Heart left ventricle (tissue), 16 donors: ENCODE measurements around the gene FAM184A. TPM values are rescaled to one million over a fixed set of nuclear protein-coding genes. Genes with fewer than 3 reads are reported as not detected.

Experiments used
- ATAC-seq, 4 donors: fragments of 200-7000 bp; cut with Tn5 transposase; one replicate each; pipeline ENCODE4 v1.9.1; 2020 to 2022; ENCODE audit warnings: moderate library complexity in 4 of 4, mild to moderate bottlenecking in 3 of 4, moderate number of reproducible peaks in 1 of 4
- DNase-seq, 5 donors: peaks; one replicate each; pipeline ENCODE4 v3.0.0-alpha.2; 2020
- H3K27ac ChIP-seq, 12 donors: fragments of 200-600 bp; sonication (generic) in 4 of 12; one replicate each; pipeline versions ENCODE4 v1.5.0 to v1.8.0; 2016 to 2022; ENCODE audit warnings: mild to moderate bottlenecking in 2 of 12
- H3K27me3 ChIP-seq, 9 donors: fragments of 200-600 bp; sonication (generic) in 2 of 9; one replicate each; pipeline versions ENCODE4 v1.5.1 to v1.8.0; 2016 to 2022; ENCODE audit warnings: mild to moderate bottlenecking in 3 of 9
- H3K36me3 ChIP-seq, 9 donors: fragments of 200-600 bp; sonication (generic) in 2 of 9; one replicate each; pipeline versions ENCODE4 v1.5.0 to v1.8.0; 2018 to 2022; ENCODE audit warnings: mild to moderate bottlenecking in 2 of 9
- H3K4me1 ChIP-seq, 12 donors: fragments of 200-600 bp; sonication (generic) in 4 of 12; one replicate each; pipeline versions ENCODE4 v1.5.0 to v1.8.0; 2016 to 2022; ENCODE audit warnings: mild to moderate bottlenecking in 3 of 12
- H3K4me3 ChIP-seq, 12 donors: fragments of 200-600 bp; sonication (generic) in 4 of 12; one replicate each; pipeline versions ENCODE4 v1.5.0 to v1.8.0; 2017 to 2022; ENCODE audit warnings: mild to moderate bottlenecking in 9 of 12, moderate library complexity in 4 of 12
- H3K9me3 ChIP-seq, 12 donors: fragments of 200-600 bp; sonication (generic) in 4 of 12; one replicate each; pipeline versions ENCODE4 v1.5.0 to v1.8.0; 2016 to 2022; ENCODE audit warnings: mild to moderate bottlenecking in 1 of 12
- CTCF ChIP-seq, 12 donors: fragments of 200-600 bp; sonication (generic) in 4 of 12; IDR thresholded peaks; one replicate each; pipeline versions ENCODE4 v1.5.0 to v1.8.0; 2018 to 2022; ENCODE audit warnings: antibody characterized with exemption in 12 of 12, mild to moderate bottlenecking in 5 of 12
- POLR2A ChIP-seq, 2 donors: fragments of 450-650 bp; IDR thresholded peaks; one replicate each; pipeline ENCODE4 v1.6.1; 2017; ENCODE audit warnings: antibody characterized with exemption in 2 of 2, mild to moderate bottlenecking in 2 of 2, moderate library complexity in 2 of 2
- WGBS, 4 donors: extraction: QIAGEN DNeasy Blood & Tissue Kit in 2 of 4; methylation state at CpG; one replicate each; pipeline versions ENCODE4 v1.1.5 to v1.1.7; 2013 to 2018; 5-methylcytosine and 5-hydroxymethylcytosine counted together
- intact Hi-C, 10 donors: fragments of 100-400 bp; cut with DNase I; formaldehyde crosslinking; loops; one replicate each; pipeline versions ENCODE4 v1.11.1 to v1.14.2; 2022
- polyA plus RNA-seq, 2 donors: library from polyadenylated mRNA; stranded (reverse); fragments of 200-250 nt; gene quantifications; one replicate each; pipeline ENCODE4 v1.2.3, GENCODE V29; 2013
- total RNA-seq, 9 donors: library from RNA; depleted of rRNA in 2 of 9; stranded (reverse); fragments of >200 nt in 2 of 9; fragmentation: NEBNext Ultra II Directional in 3 of 9; extraction: Animal tissue kit (Norgen Biotek cat#: 25700) in 3 of 9; gene quantifications; one replicate each; pipeline versions ENCODE4 v1.1.0 to v1.2.4, GENCODE V29; 2016 to 2023
- donor health status: ischemic (EF 13 %, LVEDD 7.1; RV severe dilation, severe dysfunction).
- donor health status: healthy with polysubstance abuse.
- donor health status: DM: no; HTN: yes; CAD: no.
- donor health status: DM: no; HTN: no; CAD: no.
- donor health status: ischemic (EF 25% LVEDD 6.9; RV normal size, moderate dysfunction).
- donor health status: ischemic (EF 25% LVEDD 5.7; RV mildly dilated, moderate dysfunction).
- donor health status: healthy.
- donor health status: DM: yes; HTN: yes; CAD: no.
- donor health status: ischemic (EF 35%, LVEDD 5.7; RV mildly dilated, moderate dysfunction).
- donor health status: nonischemic (EF 11% LVEDD 7.7; RV severe dilation, severe dysfunction).
- donor health status: DM: yes; HTN: yes; CAD: no.
- donor health status: PGD.
- donor health status: ischemic (EF 29% LVEDD 5.4; RV normal size, mild dysfunction).
- donor health status: nonischemic (EF 23%, LVEDD 6.1; RV moderate dilation, normal function).

Gene FAM184A
- total and polyA plus RNA-seq, 11 donors = 0.16 to 1.1 (median 0.45) TPM

GRCh38 chr6:118918329-118918725, 160.1 kb downstream of the FAM184A start:
- H3K9me3 ChIP-seq = no peaks in the 10 kb centered on the region
- 91 to 98% (median 96%) methylated on average over 2 of the region's 2 CpGs for WGBS, 4 donors
- ATAC-seq = no peak
- no peaks in the 10 kb centered on the region for H3K27me3 ChIP-seq
- no peaks in the 10 kb centered on the region for H3K4me1 ChIP-seq
- no peak for DNase-seq
- intact Hi-C loops = no loop called here
- no peak overlapping the region for H3K4me3 ChIP-seq
- H3K27ac ChIP-seq = no peak overlapping the region
- TF ChIP-seq CTCF (IDR thresholded peaks at IDR 0.05) (no peak), POLR2A (IDR thresholded peaks at IDR 0.05) (no peak)
- peaks cover 0 to 100% (median 97%) of the 10 kb centered on the region in 9 donors for H3K36me3 ChIP-seq

GRCh38 chr6:118917546-118918328, 160.7 kb downstream of the FAM184A start:
- intact Hi-C loops = no loop called here
- H3K27ac ChIP-seq = no peak overlapping the region
- no peaks in the 10 kb centered on the region for H3K4me1 ChIP-seq
- H3K27me3 ChIP-seq = no peaks in the 10 kb centered on the region
- DNase-seq (no peak), ATAC-seq (no peak)
- no peak for TF ChIP-seq POLR2A (IDR thresholded peaks at IDR 0.05)
- no peak for TF ChIP-seq CTCF (IDR thresholded peaks at IDR 0.05)
- 83 to 92% (median 88%) methylated on average over 5 of the region's 5 CpGs for WGBS, 4 donors
- H3K9me3 ChIP-seq = no peaks in the 10 kb centered on the region
- H3K36me3 ChIP-seq = peaks cover 0 to 100% (median 97%) of the 10 kb centered on the region in 9 donors
- H3K4me3 ChIP-seq = no peak overlapping the region

DNA sequence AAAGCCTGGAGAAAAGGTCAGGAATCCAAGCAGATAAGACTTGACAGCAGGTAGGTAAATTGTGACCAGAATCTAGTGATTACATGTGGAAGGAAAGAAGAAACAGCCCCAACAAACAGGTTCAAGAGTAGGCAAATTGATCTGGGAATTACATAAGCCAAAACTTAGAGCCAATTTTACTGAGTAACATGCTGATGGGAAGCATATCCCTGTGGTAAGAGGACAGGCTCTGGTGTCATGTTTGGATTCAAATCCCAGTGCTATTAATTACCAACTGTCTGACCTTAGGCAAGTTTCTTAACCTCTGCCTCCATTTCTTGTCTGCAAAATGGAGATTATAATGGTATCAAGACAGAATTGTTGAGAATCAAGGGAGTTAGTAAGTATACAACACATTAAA, 163.9 kb downstream of the FAM184A start:
- intact Hi-C loops = no loop called here
- ATAC-seq = no peak
- no peak for DNase-seq
- Histone ChIP-seq H3K27me3 (no peaks in the 10 kb centered on the region), H3K9me3 (no peaks in the 10 kb centered on the region), H3K36me3 (peaks cover 0 to 100% (median 97%) of the 10 kb centered on the region in 9 donors), H3K4me3 (no peak overlapping the region), H3K4me1 (no peaks in the 10 kb centered on the region), H3K27ac (no peak overlapping the region)
- TF ChIP-seq POLR2A (IDR thresholded peaks at IDR 0.05) (no peak), CTCF (IDR thresholded peaks at IDR 0.05) (no peak)

DNA sequence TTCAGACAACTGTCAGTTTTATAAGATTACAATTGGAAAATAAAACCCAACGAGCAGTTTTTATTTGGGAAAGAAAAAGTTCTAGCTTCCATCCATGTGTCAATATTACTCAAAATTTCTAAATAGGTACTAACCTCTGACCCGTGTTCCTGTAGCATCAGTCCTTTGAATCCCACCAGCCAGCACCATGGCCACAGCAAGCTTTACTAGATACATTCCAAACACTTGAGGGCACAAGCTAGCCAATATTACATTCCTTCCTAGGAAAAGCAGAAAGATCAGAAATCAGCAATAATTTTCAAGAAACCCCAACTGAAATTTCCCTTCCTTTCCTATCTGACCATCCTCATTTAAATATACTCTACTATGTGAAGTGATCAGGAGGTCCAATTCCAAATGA, 165.3 kb downstream of the FAM184A start:
- no peaks in the 10 kb centered on the region for H3K9me3 ChIP-seq

More for the DNA sequence above, 165.3 kb downstream of the FAM184A start:
- Histone ChIP-seq H3K27ac (no peak overlapping the region), H3K36me3 (peaks cover 0 to 100% (median 98%) of the 10 kb centered on the region in 9 donors), H3K4me1 (peaks cover 0 to 3% (median 0%) of the 10 kb centered on the region in 12 donors), H3K4me3 (no peak overlapping the region), H3K27me3 (no peaks in the 10 kb centered on the region)
- WGBS, 4 donors = 84 to 95% (median 87%) methylated on average over 2 of the region's 2 CpGs
- TF ChIP-seq POLR2A (IDR thresholded peaks at IDR 0.05) (no peak), CTCF (IDR thresholded peaks at IDR 0.05) (no peak)
- ATAC-seq (no peak), DNase-seq (no peak)
- intact Hi-C loops = no loop called here
